OCI-LY1 (cell line): ENCODE results near the gene MRPL24.

ENCODE experiments used
- EZH2 ChIP-seq: fragments of 200-600 bp; sonication (generic), shearing (Covaris generic); IDR thresholded peaks from 2 replicates; pipeline ENCODE4 v1.8.0; 2017; ENCODE audit warnings: borderline replicate concordance, mixed run types, mild to moderate bottlenecking, antibody characterized with exemption, low read length, moderate library complexity, mixed read lengths
- TF ChIP-seq, protein P1 (sequence below): fragments of 200-600 bp; sonication (generic), shearing (Covaris generic); IDR thresholded peaks from 2 replicates; pipeline ENCODE4 v1.5.1; 2017; ENCODE audit warnings: mild to moderate bottlenecking, antibody characterized with exemption, low read length, moderate library complexity, mixed read lengths

DNA sequence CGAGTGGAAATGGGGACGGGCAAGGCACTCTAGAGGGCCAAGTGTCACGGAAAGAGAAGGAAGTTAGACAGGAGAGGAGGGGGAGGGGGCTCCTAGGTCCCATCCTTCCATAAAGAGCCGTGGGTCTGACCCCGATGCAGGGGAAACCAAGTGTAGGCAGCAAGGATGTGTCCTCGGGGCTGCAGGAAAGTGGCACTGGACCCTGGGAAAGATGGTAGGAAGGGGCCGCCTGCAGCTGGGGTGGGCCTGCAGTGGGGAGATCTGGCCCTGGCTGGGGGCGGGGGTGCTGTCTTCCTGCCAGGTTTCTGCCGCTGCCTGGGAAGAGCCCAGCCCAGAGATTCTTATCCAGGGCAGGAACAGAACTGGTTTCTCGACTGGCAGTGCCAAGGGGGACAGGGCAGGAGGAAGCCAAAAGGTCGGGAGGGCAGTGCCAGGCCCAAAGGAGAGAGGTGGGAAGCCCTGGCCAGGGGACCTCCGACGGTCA, 48.4 kb downstream of the MRPL24 start:
- TF ChIP-seq, protein P1, sequence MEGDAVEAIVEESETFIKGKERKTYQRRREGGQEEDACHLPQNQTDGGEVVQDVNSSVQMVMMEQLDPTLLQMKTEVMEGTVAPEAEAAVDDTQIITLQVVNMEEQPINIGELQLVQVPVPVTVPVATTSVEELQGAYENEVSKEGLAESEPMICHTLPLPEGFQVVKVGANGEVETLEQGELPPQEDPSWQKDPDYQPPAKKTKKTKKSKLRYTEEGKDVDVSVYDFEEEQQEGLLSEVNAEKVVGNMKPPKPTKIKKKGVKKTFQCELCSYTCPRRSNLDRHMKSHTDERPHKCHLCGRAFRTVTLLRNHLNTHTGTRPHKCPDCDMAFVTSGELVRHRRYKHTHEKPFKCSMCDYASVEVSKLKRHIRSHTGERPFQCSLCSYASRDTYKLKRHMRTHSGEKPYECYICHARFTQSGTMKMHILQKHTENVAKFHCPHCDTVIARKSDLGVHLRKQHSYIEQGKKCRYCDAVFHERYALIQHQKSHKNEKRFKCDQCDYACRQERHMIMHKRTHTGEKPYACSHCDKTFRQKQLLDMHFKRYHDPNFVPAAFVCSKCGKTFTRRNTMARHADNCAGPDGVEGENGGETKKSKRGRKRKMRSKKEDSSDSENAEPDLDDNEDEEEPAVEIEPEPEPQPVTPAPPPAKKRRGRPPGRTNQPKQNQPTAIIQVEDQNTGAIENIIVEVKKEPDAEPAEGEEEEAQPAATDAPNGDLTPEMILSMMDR, result no peak
- no peak for TF ChIP-seq EZH2
